H9 (cell line): ENCODE measurements around the gene ABCA1. TPM values are rescaled to one million over a fixed set of nuclear protein-coding genes. Genes with fewer than 3 reads are reported as not detected.

ENCODE experiments used
- DNase-seq: peaks from one replicate; pipeline ENCODE4 v3.0.0-alpha.2; 2017
- H2AFZ ChIP-seq: one replicate; pipeline ENCODE4 v1.6.1; 2013; ENCODE audit warnings: mild to moderate bottlenecking, low read length, control low read depth, moderate library complexity
- H2AK5ac ChIP-seq: 2 replicates; pipeline ENCODE4 v1.6.1; 2013; ENCODE audit warnings: low read length, control low read depth, mixed read lengths; ENCODE audit not compliant: insufficient read length
- H2BK120ac ChIP-seq: one replicate; pipeline ENCODE4 v1.6.1; 2013; ENCODE audit warnings: low read depth, mild to moderate bottlenecking, low read length, control low read depth, inconsistent platforms; ENCODE audit not compliant: poor library complexity, severe bottlenecking
- H2BK12ac ChIP-seq: 2 replicates; pipeline ENCODE4 v1.6.1; 2013; ENCODE audit warnings: low read length, control low read depth, mixed read lengths, low read depth; ENCODE audit not compliant: insufficient read length
- H2BK15ac ChIP-seq: 2 replicates; pipeline ENCODE4 v1.6.1; 2013; ENCODE audit warnings: low read depth, low read length, control low read depth
- H2BK20ac ChIP-seq: one replicate; pipeline ENCODE4 v1.6.1; 2013; ENCODE audit warnings: low read depth, mild to moderate bottlenecking, low read length, control low read depth, inconsistent platforms; ENCODE audit not compliant: poor library complexity, severe bottlenecking
- H2BK5ac ChIP-seq: 2 replicates; pipeline ENCODE4 v1.6.1; 2013; ENCODE audit warnings: low read length, control low read depth, mixed read lengths; ENCODE audit not compliant: insufficient read length
- H3K14ac ChIP-seq: 2 replicates; pipeline ENCODE4 v1.6.1; 2013; ENCODE audit warnings: low read length, control low read depth; ENCODE audit not compliant: insufficient read depth
- H3K18ac ChIP-seq: 2 replicates; pipeline ENCODE4 v1.6.1; 2013; ENCODE audit warnings: low read depth, mild to moderate bottlenecking, mixed read lengths, low read length, control low read depth; ENCODE audit not compliant: insufficient read length
- H3K23ac ChIP-seq: 2 replicates; pipeline ENCODE4 v1.6.1; 2013; ENCODE audit warnings: low read length, control low read depth, mixed read lengths, low read depth; ENCODE audit not compliant: insufficient read length
- H3K23me2 ChIP-seq: 2 replicates; pipeline ENCODE4 v1.6.1; 2013; ENCODE audit warnings: low read depth, mild to moderate bottlenecking, mixed read lengths, low read length, control low read depth; ENCODE audit not compliant: insufficient read length, poor library complexity, severe bottlenecking
- H3K27ac ChIP-seq: 2 replicates; pipeline ENCODE4 v1.5.1; 2013; ENCODE audit warnings: low read length, control low read depth, mixed read lengths, low read depth; ENCODE audit not compliant: insufficient read length
- H3K27me3 ChIP-seq: 2 replicates; pipeline ENCODE4 v1.6.1; 2013; ENCODE audit warnings: low read length, control low read depth, inconsistent platforms; ENCODE audit not compliant: insufficient read depth
- H3K4ac ChIP-seq: 2 replicates; pipeline ENCODE4 v1.6.1; 2013; ENCODE audit warnings: low read depth, mild to moderate bottlenecking, control low read depth, inconsistent platforms, low read length, moderate library complexity
- H3K4me1 ChIP-seq: 2 replicates; pipeline ENCODE4 v1.6.1; 2013; ENCODE audit warnings: low read length, control low read depth, inconsistent platforms; ENCODE audit not compliant: insufficient read depth
- H3K4me2 ChIP-seq: 2 replicates; pipeline ENCODE4 v1.6.1; 2013; ENCODE audit warnings: low read length, control low read depth, mixed read lengths; ENCODE audit not compliant: insufficient read length, insufficient read depth
- H3K56ac ChIP-seq: 2 replicates; pipeline ENCODE4 v1.6.1; 2013; ENCODE audit warnings: low read depth, mild to moderate bottlenecking, mixed read lengths, low read length, control low read depth; ENCODE audit not compliant: insufficient read length
- H3K79me1 ChIP-seq: 2 replicates; pipeline ENCODE4 v1.6.1; 2013; ENCODE audit warnings: low read depth, mild to moderate bottlenecking, moderate library complexity, low read length, control low read depth, inconsistent platforms; ENCODE audit not compliant: insufficient read depth, poor library complexity, severe bottlenecking
- H3K79me2 ChIP-seq: 2 replicates; pipeline ENCODE4 v1.6.1; 2013; ENCODE audit warnings: low read length, control low read depth, inconsistent platforms; ENCODE audit not compliant: insufficient read depth
- H3K9ac ChIP-seq: 2 replicates; pipeline ENCODE4 v1.6.1; 2013; ENCODE audit warnings: low read length, control low read depth, mixed read lengths; ENCODE audit not compliant: insufficient read length; ENCODE audit errors: extremely low read depth
- H3K9me3 ChIP-seq: one replicate; pipeline ENCODE4 v1.6.1; 2013; ENCODE audit warnings: low read depth, low read length, inconsistent platforms; ENCODE audit not compliant: control insufficient read depth
- H3T11ph ChIP-seq: one replicate; pipeline ENCODE4 v1.6.1; 2013; ENCODE audit warnings: mild to moderate bottlenecking, low read length, control low read depth, inconsistent platforms
- H4K20me1 ChIP-seq: one replicate; pipeline ENCODE4 v1.6.1; 2013; ENCODE audit not compliant: control insufficient read depth, insufficient read length, insufficient read depth
- H4K5ac ChIP-seq: 2 replicates; pipeline ENCODE4 v1.6.1; 2013; ENCODE audit warnings: low read depth, mild to moderate bottlenecking, mixed read lengths, low read length, control low read depth; ENCODE audit not compliant: insufficient read length
- H4K8ac ChIP-seq: replicated peaks from 2 replicates; pipeline ENCODE4 v1.6.1; 2013; ENCODE audit warnings: low read length, control low read depth, mixed read lengths, low read depth; ENCODE audit not compliant: insufficient read length
- H4K91ac ChIP-seq: 2 replicates; pipeline ENCODE4 v1.6.1; 2013; ENCODE audit warnings: low read depth, mild to moderate bottlenecking, moderate library complexity, mixed read lengths, low read length, control low read depth; ENCODE audit not compliant: insufficient read length
- H3K27ac Mint-ChIP-seq, 3 experiments: 2 replicates in 2 of 3; 3 replicates in 1 of 3; pipeline ENCODE4 v1.8.0; 2020 to 2021; ENCODE audit warnings: mixed read lengths in 3 of 3, mild to moderate bottlenecking in 1 of 3, moderate library complexity in 1 of 3
- H3K27me3 Mint-ChIP-seq: 2 replicates; pipeline ENCODE4 v1.8.0; 2021; ENCODE audit warnings: low read depth, mild to moderate bottlenecking, moderate library complexity, mixed read lengths
- H3K36me3 Mint-ChIP-seq, 3 experiments: 2 replicates in 2 of 3; 3 replicates in 1 of 3; pipeline ENCODE4 v1.8.0; 2020 to 2021; ENCODE audit warnings: low read depth in 3 of 3, mixed read lengths in 3 of 3; ENCODE audit not compliant: insufficient read depth in 1 of 3
- H3K4me1 Mint-ChIP-seq, 2 experiments: 2 replicates each; pipeline ENCODE4 v1.8.0; 2020; ENCODE audit warnings: mixed read lengths in 2 of 2
- H3K4me3 Mint-ChIP-seq, 2 experiments: 2 replicates in 1 of 2; 3 replicates in 1 of 2; pipeline ENCODE4 v1.8.0; 2020 to 2021; ENCODE audit warnings: mild to moderate bottlenecking in 2 of 2, mixed read lengths in 2 of 2, moderate library complexity in 1 of 2
- H3K9me3 Mint-ChIP-seq, 2 experiments: 2 replicates in 1 of 2; 3 replicates in 1 of 2; pipeline ENCODE4 v1.8.0; 2020; ENCODE audit warnings: mild to moderate bottlenecking in 2 of 2, mixed read lengths in 2 of 2, moderate library complexity in 1 of 2
- WGBS: extraction: QIAGEN DNeasy Blood & Tissue Kit; methylation state at CpG from one replicate; pipeline ENCODE4 v1.1.7; 2013; ENCODE audit warnings: missing lambda C conversion rate, low lambda C conversion rate, mixed read lengths; ENCODE audit not compliant: insufficient read length; ENCODE audit errors: extremely low coverage; 5-methylcytosine and 5-hydroxymethylcytosine counted together
- total RNA-seq: library from RNA; stranded (reverse); gene quantifications from 2 replicates; pipeline ENCODE4 v1.2.1, GENCODE V29; 2021
- TF ChIP-seq, protein P1 (sequence below): fragments of 200-600 bp; sonication (generic); conservative IDR thresholded peaks from 3 replicates; pipeline ENCODE4 v1.8.0; 2021; ENCODE audit warnings: antibody characterized with exemption, mild to moderate bottlenecking

The ABCA1 gene
- total RNA-seq, 1 experiment from 2014 or later = 16.6 TPM

GRCh38 chr9:104895572-104895971 lies 32.4 kb downstream of the ABCA1 start:
- Histone ChIP-seq H2BK5ac (no peak overlapping the region), H4K91ac (no peak overlapping the region), H2AFZ (no peak overlapping the region), H3K27ac (no peak overlapping the region), H3K18ac (no peak overlapping the region), H3K79me2 (no peaks in the 10 kb centered on the region), H2BK15ac (no peak overlapping the region), H3K79me1 (no peaks in the 10 kb centered on the region), H3K4me1 (no peaks in the 10 kb centered on the region), H4K20me1 (no peaks in the 10 kb centered on the region), H3K56ac (no peak overlapping the region), H2BK120ac (no peak overlapping the region), H2AK5ac (no peak overlapping the region), H3K23ac (no peak overlapping the region), H3K23me2 (no peaks in the 10 kb centered on the region), H3K9ac (no peak overlapping the region), H3K4ac (no peak overlapping the region), H3T11ph (no peak overlapping the region), H3K14ac (no peak overlapping the region), H3K9me3 (no peaks in the 10 kb centered on the region), H2BK12ac (no peak overlapping the region), H4K5ac (no peak overlapping the region), H2BK20ac (no peak overlapping the region), H4K8ac (no peak overlapping the region), H3K27me3 (no peaks in the 10 kb centered on the region), H3K4me2 (no peak overlapping the region)
- H3K4me1 Mint-ChIP-seq = peaks cover 14 to 21% of the 10 kb centered on the region in 2 experiments; a peak in 3 of 4 replicates
- TF ChIP-seq, protein P1, sequence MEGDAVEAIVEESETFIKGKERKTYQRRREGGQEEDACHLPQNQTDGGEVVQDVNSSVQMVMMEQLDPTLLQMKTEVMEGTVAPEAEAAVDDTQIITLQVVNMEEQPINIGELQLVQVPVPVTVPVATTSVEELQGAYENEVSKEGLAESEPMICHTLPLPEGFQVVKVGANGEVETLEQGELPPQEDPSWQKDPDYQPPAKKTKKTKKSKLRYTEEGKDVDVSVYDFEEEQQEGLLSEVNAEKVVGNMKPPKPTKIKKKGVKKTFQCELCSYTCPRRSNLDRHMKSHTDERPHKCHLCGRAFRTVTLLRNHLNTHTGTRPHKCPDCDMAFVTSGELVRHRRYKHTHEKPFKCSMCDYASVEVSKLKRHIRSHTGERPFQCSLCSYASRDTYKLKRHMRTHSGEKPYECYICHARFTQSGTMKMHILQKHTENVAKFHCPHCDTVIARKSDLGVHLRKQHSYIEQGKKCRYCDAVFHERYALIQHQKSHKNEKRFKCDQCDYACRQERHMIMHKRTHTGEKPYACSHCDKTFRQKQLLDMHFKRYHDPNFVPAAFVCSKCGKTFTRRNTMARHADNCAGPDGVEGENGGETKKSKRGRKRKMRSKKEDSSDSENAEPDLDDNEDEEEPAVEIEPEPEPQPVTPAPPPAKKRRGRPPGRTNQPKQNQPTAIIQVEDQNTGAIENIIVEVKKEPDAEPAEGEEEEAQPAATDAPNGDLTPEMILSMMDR = no peak
- no peak for DNase-seq
- no peaks in the 10 kb centered on the region for H3K27me3 Mint-ChIP-seq
- H3K9me3 Mint-ChIP-seq = no peaks in the 10 kb centered on the region
- no CpG with 5 or more reads among the region's 6 CpGs for WGBS
- H3K4me3 Mint-ChIP-seq = no peak overlapping the region
- no peak overlapping the region for H3K27ac Mint-ChIP-seq
- peaks cover 0 to 2% (median 0%) of the 10 kb centered on the region in 3 experiments; a peak in 3 of 7 replicates for H3K36me3 Mint-ChIP-seq
